Measurements from ENCODE around the gene DIP2A.

GRCh38 chr21:46500224-46500861 lies 41.7 kb downstream of the DIP2A start:
- TF ChIP-seq, protein P1, sequence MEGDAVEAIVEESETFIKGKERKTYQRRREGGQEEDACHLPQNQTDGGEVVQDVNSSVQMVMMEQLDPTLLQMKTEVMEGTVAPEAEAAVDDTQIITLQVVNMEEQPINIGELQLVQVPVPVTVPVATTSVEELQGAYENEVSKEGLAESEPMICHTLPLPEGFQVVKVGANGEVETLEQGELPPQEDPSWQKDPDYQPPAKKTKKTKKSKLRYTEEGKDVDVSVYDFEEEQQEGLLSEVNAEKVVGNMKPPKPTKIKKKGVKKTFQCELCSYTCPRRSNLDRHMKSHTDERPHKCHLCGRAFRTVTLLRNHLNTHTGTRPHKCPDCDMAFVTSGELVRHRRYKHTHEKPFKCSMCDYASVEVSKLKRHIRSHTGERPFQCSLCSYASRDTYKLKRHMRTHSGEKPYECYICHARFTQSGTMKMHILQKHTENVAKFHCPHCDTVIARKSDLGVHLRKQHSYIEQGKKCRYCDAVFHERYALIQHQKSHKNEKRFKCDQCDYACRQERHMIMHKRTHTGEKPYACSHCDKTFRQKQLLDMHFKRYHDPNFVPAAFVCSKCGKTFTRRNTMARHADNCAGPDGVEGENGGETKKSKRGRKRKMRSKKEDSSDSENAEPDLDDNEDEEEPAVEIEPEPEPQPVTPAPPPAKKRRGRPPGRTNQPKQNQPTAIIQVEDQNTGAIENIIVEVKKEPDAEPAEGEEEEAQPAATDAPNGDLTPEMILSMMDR (IDR thresholded peaks at IDR 0.05; ENCODE audit: insufficient read depth, low read length, poor library complexity, severe bottlenecking), result no peak
- TF ChIP-seq EZH2phosphoT487 (conservative IDR thresholded peaks at IDR 0.05; ENCODE audit: low read length), result no peak

Data from SU-DHL-6 (cell line).